Measurements from ENCODE around the gene MEGF11.
"Not testable (repeated sequence)": the region's sequence is repeated elsewhere in the genome, so short reads cannot be mapped to it uniquely, and the experiment has no call there.

MEGF11 gene

DNA sequence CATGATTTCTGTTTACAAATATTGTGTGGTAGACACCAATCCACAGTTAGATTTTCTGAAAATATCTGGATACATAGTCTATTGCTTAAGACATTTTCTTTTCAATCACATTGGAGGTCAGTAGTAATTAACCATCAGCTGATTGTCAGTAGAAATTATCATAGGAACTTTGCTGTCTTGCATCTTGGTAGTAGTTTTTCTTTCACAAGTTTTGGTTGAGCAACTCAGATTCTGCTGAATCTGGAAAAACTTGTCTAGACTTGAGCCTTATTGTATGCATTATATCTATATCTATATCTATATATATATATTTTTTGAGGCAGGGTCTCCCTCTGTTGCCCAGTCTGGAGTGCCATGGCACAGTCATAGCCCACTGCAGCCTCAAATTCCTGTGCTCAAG lies 380.3 kb downstream of the MEGF11 start:
- Histone ChIP-seq H3K36me3 (peaks cover 13 to 23% (median 21%) of the 10 kb centered on the region in 3 donors), H3K4me1 (peaks cover 0 to 37% (median 7%) of the 10 kb centered on the region in 4 donors), H3K27me3 (no peaks in the 10 kb centered on the region), H3K9me3 (no peaks in the 10 kb centered on the region), H3K4me3 (no peak overlapping the region), H3K27ac (no peak overlapping the region)
- TF ChIP-seq, protein P1, sequence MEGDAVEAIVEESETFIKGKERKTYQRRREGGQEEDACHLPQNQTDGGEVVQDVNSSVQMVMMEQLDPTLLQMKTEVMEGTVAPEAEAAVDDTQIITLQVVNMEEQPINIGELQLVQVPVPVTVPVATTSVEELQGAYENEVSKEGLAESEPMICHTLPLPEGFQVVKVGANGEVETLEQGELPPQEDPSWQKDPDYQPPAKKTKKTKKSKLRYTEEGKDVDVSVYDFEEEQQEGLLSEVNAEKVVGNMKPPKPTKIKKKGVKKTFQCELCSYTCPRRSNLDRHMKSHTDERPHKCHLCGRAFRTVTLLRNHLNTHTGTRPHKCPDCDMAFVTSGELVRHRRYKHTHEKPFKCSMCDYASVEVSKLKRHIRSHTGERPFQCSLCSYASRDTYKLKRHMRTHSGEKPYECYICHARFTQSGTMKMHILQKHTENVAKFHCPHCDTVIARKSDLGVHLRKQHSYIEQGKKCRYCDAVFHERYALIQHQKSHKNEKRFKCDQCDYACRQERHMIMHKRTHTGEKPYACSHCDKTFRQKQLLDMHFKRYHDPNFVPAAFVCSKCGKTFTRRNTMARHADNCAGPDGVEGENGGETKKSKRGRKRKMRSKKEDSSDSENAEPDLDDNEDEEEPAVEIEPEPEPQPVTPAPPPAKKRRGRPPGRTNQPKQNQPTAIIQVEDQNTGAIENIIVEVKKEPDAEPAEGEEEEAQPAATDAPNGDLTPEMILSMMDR (IDR thresholded peaks at IDR 0.05), result no peak
- no peak for DNase-seq
- intact Hi-C loops (cut with DNase I; ENCODE audit: low total_unique reads), result no loop called here

DNA sequence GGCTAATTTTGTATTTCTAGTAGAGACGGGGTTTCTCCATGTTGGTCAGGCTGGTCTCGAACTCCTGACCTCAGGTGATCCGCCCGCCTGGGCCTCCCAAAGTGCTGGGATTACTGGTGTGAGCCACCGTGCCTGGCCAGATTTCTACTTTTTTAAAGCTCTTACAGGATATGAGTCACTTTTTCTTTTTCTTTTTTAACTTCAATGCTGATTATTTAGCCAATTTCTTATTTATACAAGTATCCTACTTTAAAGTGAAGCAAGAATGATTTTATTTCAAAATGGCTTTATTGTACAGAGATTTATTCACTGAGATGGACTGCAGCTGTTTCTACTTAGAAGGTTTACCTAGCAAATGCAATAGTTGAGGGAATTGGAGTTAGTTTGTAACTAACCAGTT lies 381.0 kb downstream of the MEGF11 start:
- DNase-seq; H3K4me3 ChIP-seq; H3K9me3 ChIP-seq; H3K27me3 ChIP-seq; H3K27ac ChIP-seq; intact Hi-C loops (cut with DNase I; ENCODE audit: low total_unique reads): not testable (repeated sequence)
- Histone ChIP-seq H3K4me1 (peaks cover 0 to 37% (median 7%) of the 10 kb centered on the region in 4 donors), H3K36me3 (peaks cover 6 to 17% (median 14%) of the 10 kb centered on the region in 3 donors)

DNA sequence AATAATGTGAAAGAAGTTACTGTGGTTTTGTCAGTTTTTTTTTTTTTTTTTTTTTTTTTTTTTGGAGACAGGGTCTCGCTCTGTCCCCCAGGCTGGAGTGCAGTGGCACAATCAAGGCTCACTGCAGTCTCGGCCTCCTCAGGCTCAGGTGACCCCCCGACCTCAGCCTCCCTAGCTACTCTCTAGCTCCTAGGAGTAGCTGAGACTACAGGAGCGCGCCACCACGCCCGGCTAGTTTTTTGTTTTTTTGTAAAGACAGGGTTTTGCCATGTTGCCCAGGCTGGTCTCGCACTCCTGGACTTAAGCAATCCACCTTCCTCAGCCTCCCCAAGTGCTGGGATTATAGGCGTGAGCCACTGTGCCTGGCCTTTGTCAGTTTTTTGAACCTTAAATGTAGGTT lies 381.7 kb downstream of the MEGF11 start:
- DNase-seq; H3K27ac ChIP-seq; intact Hi-C loops (cut with DNase I; ENCODE audit: low total_unique reads); H3K27me3 ChIP-seq; H3K9me3 ChIP-seq; H3K4me3 ChIP-seq: not testable (repeated sequence)
- peaks cover 0 to 37% (median 7%) of the 10 kb centered on the region in 4 donors for H3K4me1 ChIP-seq
- peaks cover 0 to 10% (median 10%) of the 10 kb centered on the region in 3 donors for H3K36me3 ChIP-seq

DNA sequence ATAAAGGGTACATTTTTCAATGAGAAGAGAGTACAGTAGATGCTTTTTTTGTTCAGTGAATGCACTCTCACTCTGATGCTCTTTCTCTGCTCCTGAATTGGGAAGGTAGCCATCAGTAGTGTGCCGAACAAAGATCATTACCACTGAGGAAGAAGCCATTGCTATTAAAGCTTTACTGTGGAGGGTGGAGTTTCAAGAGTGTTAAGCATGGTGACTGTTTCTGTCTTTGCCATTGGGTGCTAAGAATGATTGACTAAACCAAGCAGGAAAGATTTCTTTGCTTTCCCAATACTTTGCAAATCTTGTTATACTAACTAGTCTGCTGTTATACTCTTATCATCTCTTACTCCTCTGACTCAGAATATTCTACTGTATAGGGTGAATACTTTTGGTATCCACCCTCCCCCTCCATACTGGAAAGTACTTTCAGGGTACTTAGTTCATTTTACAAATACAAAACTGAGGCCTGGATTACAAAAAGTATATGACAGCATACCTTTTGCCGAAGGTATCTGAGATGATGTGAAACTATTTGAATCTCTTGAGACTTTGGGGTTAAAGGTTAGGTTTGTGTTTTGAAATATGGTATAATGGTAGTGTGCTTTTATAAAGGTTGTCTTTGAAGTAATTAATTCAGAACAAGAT lies 382.5 kb downstream of the MEGF11 start:
- TF ChIP-seq, protein P1 (IDR thresholded peaks at IDR 0.05), result no peak
- peaks cover 0 to 33% (median 5%) of the 10 kb centered on the region in 4 donors for H3K4me1 ChIP-seq
- H3K27ac ChIP-seq, result peak overlapping the region; percentile 91 to 95
- no peak for DNase-seq
- intact Hi-C loops (cut with DNase I; ENCODE audit: low total_unique reads), result no loop called here
- no peaks in the 10 kb centered on the region for H3K9me3 ChIP-seq
- peak overlapping the region; percentile 69 to 89 for H3K4me3 ChIP-seq
- H3K27me3 ChIP-seq, result no peaks in the 10 kb centered on the region
- peaks cover 0 to 10% (median 10%) of the 10 kb centered on the region in 3 donors for H3K36me3 ChIP-seq

DNA sequence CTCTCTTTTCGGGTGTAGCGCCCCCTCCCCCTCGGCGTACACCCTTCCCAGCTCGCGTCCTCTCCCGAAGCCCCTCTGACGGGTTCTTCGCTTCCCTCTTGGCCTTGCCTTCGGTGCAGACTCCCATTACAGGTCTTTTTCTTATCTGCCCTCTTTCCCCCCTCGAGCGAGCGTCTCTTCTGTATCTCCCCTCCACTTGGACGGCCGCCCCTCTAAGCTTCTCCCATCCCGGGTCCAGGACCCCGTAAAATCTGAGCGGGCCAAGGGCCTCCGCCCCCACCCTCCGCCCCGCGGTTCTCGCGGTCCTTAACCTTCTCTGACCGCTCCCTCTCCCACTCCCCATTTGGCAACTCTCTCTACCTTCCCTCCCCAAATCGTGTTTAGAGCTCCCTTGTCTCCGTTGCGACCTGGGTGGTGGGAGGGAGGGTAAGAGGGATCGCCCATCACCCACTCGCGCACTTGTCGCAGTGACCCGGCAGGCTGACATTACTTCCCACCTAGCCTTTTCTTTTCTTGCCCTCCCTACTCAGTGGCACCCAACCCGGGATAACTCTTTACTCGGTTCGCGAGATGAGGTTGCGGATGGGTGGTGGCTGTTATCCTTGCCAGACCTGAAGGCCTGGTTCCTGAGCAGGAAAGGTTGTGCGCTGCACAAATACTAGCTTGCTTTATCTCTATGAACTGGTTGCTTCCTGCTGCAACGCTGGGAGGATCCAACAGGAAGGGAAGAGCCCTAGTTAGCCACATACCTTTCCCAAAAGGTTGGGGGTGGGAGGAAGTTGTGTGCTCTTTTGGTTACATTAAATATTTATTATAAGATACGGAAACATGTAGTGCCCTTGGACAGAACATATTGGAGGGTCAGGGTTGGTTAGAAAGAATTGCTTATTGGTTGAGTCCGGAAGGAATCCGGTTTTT lies 383.3 kb downstream of the MEGF11 start:
- intact Hi-C loops (cut with DNase I; ENCODE audit: low total_unique reads), result no loop called here

More for the DNA sequence above, 383.3 kb downstream of the MEGF11 start:
- Histone ChIP-seq H3K36me3 (peaks cover 0 to 10% (median 10%) of the 10 kb centered on the region in 3 donors), H3K9me3 (no peaks in the 10 kb centered on the region), H3K27me3 (no peaks in the 10 kb centered on the region), H3K4me1 (peaks cover 0 to 27% (median 5%) of the 10 kb centered on the region in 4 donors), H3K27ac (peak overlapping the region; percentile 91 to 95), H3K4me3 (peak overlapping the region; percentile 69 to 89)
- TF ChIP-seq, protein P1 (IDR thresholded peaks at IDR 0.05), result no peak
- DNase-seq, result peak; percentile 33 to 68

Data from tibial artery (tissue), 4 donors.